ENCODE measurements around the gene MINK1. TPM values are rescaled to one million over a fixed set of nuclear protein-coding genes. Genes with fewer than 3 reads are reported as not detected.

Gene MINK1
- total and polyA plus RNA-seq, 10 of the 15 experiments (the other 5 are each of a cell fraction or from before 2014, with no cell fraction given), result 0.08 to 55.6 (median 15.0) TPM

- TF ChIP-seq TCF3 (IDR thresholded peaks at IDR 0.05; ENCODE audit: borderline replicate concordance, insufficient read depth, low read depth, low read length), result no peak
- no peak for TF ChIP-seq POLR2AphosphoS2 (IDR thresholded peaks at IDR 0.05; ENCODE audit: low read depth, low read length)
Measured at GRCh38 chr17:4802228-4802627, 30.9 kb upstream of the MINK1 start, which contains the start of gene C17orf114 (continued).

- in situ Hi-C loops (cut with MboI), result no loop called here
- Histone ChIP-seq H3K4me2 (ENCODE audit: control insufficient read depth, insufficient read depth) (peak overlapping the region; percentile 32), H3K27me3 (replicated peaks in 1 of 2; ENCODE audit: control insufficient read depth in 2 of 2, insufficient read depth in 2 of 2, low read length in 1 of 2) (no peaks in the 10 kb centered on the region), H3K4me3 (peak overlapping the region; percentile 76), H3K9me3 (replicated peaks; ENCODE audit: control insufficient read depth, insufficient read depth, low read length) (no peaks in the 10 kb centered on the region), H2AFZ (ENCODE audit: control insufficient read depth, low read depth, low read length) (peak overlapping the region; percentile 68; the same call in 1 of the 2 replicates), H3K4me1 (ENCODE audit: control insufficient read depth, insufficient read depth, low read length) (peaks cover 4% of the 10 kb centered on the region), H3K27ac (ENCODE audit: control insufficient read depth, insufficient read depth) (no peak overlapping the region), H3K36me3 (ENCODE audit: control insufficient read depth in 2 of 2, insufficient read depth in 2 of 2, low read length in 1 of 2) (no peaks in the 10 kb centered on the region), H3K79me2 (ENCODE audit: control insufficient read depth, insufficient read depth, low read length) (no peaks in the 10 kb centered on the region), H3K9ac (ENCODE audit: control insufficient read depth, insufficient read depth, low read length) (peak overlapping the region; percentile 73; the same call in 1 of the 2 replicates), H4K20me1 (ENCODE audit: control insufficient read depth, insufficient read depth) (no peaks in the 10 kb centered on the region)
- ChIA-PET RAD21 (ENCODE audit: unreplicated experiment) (interaction anchor here (1.4 to 1.6 kb wide), 2 partner anchors 9 to 16 kb away, joined by 3 to 5 read pairs; no protein-coding TSS in a partner anchor), CTCF (interaction anchor here (1.2 to 1.7 kb wide), 3 partner anchors 10 to 75 kb away, joined by 5 to 7 read pairs (median 5); partner anchors contain the start of gene PSMB6), POLR2A (interaction anchor here (1.0 to 1.8 kb wide), 4 partner anchors 9 to 29 kb away, joined by 3 to 14 read pairs (median 4); partner anchors contain the start of gene PSMB6), SMC1A (ENCODE audit: uncharacterized antibody, unreplicated experiment) (interaction anchor here (0.7 kb wide), 1 partner anchor 10 kb away, joined by 3 read pairs; the partner anchor contains the start of gene PSMB6)
- no peak for FAIRE-seq
- no TSS peak for BruUV-seq (replicated peaks)
- under 1% methylated on average over 16 of the region's 16 CpGs for WGBS (ENCODE audit: insufficient coverage, insufficient replicate concordance, low lambda C conversion rate, missing lambda C conversion rate)
- DNase-seq (ENCODE audit: low read depth, low spot score), result no peak
- intact Hi-C loops (cut with micrococcal nuclease; ENCODE audit: unreplicated experiment), result no loop called here
- no peak for ATAC-seq
- TF ChIP-seq STAT3 (IDR thresholded peaks at IDR 0.05; ENCODE audit: low read depth, low read length) (no peak), RFX5 (IDR thresholded peaks at IDR 0.05; ENCODE audit: low read depth, low read length) (no peak), LARP7 (IDR thresholded peaks at IDR 0.05) (no peak), E4F1 (IDR thresholded peaks at IDR 0.05; ENCODE audit: borderline replicate concordance, partially characterized antibody) (no peak), ZNF622 (IDR thresholded peaks at IDR 0.05) (no peak), SIN3A (IDR thresholded peaks at IDR 0.05; ENCODE audit: low read depth, low read length) (no peak), NFYA (IDR thresholded peaks at IDR 0.05; ENCODE audit: borderline replicate concordance, low read depth, low read length) (no peak), TCF7 (IDR thresholded peaks at IDR 0.05; ENCODE audit: borderline replicate concordance) (no peak), KAT2A (conservative IDR thresholded peaks at IDR 0.05; ENCODE audit: control insufficient read depth, low read depth, low read length) (no peak), MXI1 (IDR thresholded peaks at IDR 0.05; ENCODE audit: low read depth, low read length) (no peak), SRF (IDR thresholded peaks at IDR 0.05; ENCODE audit: low read depth in 2 of 2, low read length in 2 of 2) (no peak)
- TF ChIP-seq, protein P1, sequence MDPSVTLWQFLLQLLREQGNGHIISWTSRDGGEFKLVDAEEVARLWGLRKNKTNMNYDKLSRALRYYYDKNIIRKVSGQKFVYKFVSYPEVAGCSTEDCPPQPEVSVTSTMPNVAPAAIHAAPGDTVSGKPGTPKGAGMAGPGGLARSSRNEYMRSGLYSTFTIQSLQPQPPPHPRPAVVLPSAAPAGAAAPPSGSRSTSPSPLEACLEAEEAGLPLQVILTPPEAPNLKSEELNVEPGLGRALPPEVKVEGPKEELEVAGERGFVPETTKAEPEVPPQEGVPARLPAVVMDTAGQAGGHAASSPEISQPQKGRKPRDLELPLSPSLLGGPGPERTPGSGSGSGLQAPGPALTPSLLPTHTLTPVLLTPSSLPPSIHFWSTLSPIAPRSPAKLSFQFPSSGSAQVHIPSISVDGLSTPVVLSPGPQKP (IDR thresholded peaks at IDR 0.05; ENCODE audit: low read depth, low read length), result no peak
- TF ChIP-seq, protein P2, sequence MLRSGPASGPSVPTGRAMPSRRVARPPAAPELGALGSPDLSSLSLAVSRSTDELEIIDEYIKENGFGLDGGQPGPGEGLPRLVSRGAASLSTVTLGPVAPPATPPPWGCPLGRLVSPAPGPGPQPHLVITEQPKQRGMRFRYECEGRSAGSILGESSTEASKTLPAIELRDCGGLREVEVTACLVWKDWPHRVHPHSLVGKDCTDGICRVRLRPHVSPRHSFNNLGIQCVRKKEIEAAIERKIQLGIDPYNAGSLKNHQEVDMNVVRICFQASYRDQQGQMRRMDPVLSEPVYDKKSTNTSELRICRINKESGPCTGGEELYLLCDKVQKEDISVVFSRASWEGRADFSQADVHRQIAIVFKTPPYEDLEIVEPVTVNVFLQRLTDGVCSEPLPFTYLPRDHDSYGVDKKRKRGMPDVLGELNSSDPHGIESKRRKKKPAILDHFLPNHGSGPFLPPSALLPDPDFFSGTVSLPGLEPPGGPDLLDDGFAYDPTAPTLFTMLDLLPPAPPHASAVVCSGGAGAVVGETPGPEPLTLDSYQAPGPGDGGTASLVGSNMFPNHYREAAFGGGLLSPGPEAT (IDR thresholded peaks at IDR 0.05; ENCODE audit: low read depth), result no peak
Measured at GRCh38 chr17:4806456-4806776, 26.7 kb upstream of the MINK1 start.
